ENCODE results near the gene RAPGEF1.
"Not testable (repeated sequence)": the region's sequence is repeated elsewhere in the genome, so short reads cannot be mapped to it uniquely, and the experiment has no call there.

RAPGEF1 gene, protein sequence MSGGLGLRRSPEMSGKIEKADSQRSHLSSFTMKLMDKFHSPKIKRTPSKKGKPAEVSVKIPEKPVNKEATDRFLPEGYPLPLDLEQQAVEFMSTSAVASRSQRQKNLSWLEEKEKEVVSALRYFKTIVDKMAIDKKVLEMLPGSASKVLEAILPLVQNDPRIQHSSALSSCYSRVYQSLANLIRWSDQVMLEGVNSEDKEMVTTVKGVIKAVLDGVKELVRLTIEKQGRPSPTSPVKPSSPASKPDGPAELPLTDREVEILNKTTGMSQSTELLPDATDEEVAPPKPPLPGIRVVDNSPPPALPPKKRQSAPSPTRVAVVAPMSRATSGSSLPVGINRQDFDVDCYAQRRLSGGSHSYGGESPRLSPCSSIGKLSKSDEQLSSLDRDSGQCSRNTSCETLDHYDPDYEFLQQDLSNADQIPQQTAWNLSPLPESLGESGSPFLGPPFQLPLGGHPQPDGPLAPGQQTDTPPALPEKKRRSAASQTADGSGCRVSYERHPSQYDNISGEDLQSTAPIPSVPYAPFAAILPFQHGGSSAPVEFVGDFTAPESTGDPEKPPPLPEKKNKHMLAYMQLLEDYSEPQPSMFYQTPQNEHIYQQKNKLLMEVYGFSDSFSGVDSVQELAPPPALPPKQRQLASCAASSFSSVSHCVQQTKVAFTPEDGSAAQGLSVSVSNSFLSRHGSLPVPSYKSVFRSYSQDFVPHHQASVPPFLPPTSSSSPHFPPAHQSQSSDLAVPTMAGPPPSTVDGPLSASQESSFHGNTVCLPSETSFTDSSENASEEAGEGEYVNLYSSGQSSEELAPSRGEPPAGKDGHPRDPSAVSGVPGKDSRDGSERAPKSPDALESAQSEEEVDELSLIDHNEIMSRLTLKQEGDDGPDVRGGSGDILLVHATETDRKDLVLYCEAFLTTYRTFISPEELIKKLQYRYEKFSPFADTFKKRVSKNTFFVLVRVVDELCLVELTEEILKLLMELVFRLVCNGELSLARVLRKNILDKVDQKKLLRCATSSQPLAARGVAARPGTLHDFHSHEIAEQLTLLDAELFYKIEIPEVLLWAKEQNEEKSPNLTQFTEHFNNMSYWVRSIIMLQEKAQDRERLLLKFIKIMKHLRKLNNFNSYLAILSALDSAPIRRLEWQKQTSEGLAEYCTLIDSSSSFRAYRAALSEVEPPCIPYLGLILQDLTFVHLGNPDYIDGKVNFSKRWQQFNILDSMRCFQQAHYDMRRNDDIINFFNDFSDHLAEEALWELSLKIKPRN (N-terminal part only)

DNA sequence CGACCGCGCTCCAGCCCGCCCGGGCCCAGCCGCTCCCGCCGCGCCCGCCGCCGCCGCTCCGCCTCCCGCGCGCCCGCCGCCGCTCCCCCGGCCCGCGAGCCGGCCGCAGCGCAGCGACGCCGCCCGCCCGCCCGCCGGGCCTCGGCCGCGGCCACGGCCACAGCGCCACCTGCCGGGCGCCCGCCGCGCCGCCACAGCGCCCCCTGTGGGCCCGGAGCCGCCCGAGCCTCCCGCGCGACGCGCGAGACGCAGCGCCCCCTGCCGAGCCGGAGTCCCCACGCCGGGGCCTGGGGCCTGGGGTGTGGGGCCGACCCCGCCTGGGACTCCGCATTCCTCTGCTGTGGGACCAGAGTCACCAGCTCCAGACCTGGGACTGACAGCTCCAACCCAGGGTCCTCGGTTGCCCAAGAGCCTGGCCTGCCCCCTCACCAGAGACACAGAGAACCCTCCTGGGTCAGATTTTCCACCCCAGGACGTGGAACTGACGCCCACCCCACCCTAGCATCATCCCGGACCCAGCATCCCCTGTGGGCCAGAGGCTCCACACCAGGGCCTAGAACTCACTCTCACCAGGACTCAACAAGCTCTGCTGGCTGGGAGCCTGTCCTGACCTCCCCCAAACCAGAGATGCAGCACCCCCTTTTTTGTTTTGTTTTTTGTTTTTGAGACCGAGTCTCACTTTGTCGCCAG is at the start of gene RAPGEF1:
RAPGEF1 (minus strand) TSS at position 118 of the 690 bp plus-strand sequence. CDS start 246 bp downstream, outside the sequence.
- ATAC-seq, result peak; percentile 87

DNA sequence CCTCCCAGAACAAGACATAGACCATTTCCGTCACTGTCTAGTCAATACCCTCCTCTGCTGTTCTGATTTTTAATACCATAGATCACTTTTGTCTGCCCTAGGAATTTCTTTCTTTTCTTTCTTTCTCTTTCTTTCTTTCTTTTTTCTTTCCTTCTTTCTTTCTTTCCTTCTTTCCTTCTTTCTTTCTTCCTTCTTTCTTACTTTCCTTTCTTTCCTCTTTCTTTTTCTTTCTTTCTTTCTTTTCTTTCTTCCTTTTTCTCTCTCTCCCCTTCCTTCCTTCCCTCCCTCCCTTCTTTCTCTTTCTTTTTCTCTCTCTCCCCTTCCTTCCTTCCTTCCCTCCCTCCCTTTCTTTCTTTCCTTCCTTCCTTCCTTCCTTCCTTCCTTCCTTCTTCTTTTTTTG is 49.0 kb upstream of the RAPGEF1 start:
- no peak for DNase-seq
- ATAC-seq, result no peak

More for the DNA sequence above, at the start of gene RAPGEF1:
- DNase-seq, result peak; percentile 93

DNA sequence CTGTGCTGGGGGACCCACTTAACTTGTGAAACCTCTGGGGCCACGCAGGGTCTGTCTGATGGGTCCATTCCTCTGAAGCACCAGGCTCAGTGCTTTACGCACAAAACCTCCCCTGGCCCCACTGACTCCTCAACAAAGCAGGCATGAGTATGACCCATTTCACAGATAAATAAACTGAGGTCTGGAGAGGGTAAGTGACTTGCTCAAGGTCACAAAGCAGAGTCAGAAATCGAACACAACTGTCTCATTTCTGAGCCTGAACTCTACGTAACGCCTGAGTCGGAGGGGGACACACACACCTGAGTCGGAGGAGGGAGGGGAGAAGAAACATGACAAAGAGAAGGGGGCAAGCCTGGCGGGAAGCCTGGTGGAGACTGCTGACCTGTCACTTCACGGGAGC is 48.0 kb upstream of the RAPGEF1 start:
- no peak for DNase-seq
- no peak for ATAC-seq

DNA sequence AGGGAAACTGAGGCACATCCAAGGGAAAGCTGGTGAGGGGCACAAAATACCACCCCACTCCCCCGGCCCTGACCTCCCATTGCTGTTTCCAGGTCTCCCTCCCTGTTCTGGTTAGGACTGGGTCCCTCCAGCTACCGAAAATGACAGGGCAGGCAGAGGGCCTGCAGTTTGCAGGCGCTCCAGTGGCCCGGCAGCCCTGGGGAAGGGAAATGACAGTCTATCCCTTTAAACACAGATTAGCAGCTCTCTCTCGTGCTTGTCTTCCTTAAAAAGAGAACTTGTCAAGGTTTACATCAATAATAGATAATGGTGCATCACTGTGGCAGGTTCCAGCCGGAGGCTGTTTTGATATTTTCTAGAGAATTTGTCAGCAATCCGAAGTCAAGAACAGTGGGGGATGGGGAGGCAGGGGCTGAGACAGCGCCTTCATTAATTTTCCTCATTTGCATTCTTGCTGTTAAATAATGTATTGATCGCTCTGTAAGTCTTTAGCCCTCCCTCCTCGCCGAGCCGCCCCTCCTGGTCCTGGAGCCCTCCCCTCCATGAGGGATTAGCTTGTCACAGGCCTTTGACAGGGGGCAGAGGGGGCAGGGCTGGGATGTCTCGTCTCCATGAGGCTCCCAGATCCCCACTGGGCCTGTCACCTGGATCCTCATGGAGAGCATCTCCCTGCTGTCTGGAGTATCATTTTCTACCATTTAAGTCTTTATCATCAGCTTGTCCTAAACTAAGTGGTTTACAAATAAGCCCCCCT is 45.0 kb upstream of the RAPGEF1 start:
- ATAC-seq (no peak), DNase-seq (no peak)

DNA sequence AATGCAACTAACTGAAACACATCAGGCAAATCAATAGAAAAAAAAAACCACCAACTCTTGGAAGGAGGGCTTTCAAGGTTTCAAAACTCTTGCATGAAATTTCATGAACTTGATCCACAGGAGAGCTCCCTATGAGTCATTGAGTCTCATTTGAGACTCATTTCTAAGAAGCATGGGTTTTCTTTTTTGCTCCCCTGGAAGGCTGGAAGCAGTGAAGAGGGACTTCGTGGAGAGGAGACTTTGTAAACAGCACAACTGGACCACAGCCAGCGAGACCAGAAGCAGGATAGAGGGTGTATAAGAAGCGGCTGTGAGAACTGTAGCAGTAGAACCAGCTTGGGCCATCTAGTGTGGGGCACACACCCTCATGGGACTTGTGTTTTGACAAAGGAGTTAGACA is 41.2 kb upstream of the RAPGEF1 start:
- ATAC-seq, result peak; percentile 46
- DNase-seq, result no peak

DNA sequence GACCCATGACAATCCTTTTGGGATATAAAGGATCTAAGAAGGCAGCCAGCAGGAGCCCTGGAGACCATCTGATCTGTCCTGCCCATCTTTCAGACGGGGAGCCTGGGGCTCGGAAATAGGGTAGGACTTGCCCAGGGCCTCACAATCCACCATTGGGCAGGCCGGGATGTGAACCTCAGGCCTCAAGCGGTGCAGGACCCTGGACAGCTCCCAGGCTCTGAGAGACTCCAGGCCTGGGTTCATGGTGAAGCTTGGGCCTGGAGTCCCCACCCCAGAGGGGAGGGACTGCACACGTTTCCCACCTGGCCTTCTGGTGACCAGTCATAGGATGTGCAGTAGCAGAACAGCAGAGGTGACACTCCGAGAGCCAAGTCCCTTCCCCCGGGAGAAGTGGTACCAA is 36.6 kb upstream of the RAPGEF1 start:
- DNase-seq (peak; percentile 51), ATAC-seq (no peak)

DNA sequence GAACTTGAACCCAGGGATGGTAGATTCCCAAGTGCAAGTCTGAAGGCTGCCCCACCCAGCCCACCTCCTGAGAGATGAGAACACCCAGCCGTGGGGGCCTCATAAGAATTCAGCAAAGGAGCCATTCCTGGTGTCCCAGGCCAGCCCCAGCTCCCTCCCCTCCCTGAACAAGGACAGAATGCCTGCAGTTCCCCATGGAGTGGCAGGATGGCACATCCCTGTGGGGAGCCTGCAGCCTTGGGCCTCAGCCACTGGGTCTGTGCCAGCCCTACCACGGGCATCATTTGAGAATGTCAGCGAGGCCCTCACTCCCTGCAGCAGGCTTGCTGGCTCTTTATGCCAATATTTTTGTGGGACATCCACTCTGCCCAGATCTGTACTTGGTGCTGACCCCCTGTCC is 36.2 kb upstream of the RAPGEF1 start:
- ATAC-seq (no peak), DNase-seq (no peak)

DNA sequence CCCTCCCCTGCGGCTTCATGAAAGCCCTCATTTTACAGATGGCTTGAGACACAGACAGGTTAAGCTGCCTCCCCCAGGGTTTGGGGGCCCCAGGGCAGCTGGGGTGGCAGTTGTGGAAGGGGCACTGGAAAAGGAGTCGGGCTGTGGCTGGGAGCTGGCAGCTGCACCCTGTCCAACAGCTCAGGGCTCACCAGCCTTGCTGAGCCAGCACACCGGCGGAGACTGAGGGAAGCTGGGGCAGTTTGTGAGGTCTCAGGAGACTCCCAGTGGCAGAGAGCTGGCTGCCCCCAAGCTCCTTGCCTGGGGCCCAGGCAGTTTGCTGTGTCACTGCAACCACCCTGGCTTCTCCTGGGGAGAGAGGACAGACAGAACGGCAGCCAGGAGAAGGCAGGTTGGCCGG is 34.8 kb upstream of the RAPGEF1 start:
- no peak for DNase-seq
- ATAC-seq, result no peak

DNA sequence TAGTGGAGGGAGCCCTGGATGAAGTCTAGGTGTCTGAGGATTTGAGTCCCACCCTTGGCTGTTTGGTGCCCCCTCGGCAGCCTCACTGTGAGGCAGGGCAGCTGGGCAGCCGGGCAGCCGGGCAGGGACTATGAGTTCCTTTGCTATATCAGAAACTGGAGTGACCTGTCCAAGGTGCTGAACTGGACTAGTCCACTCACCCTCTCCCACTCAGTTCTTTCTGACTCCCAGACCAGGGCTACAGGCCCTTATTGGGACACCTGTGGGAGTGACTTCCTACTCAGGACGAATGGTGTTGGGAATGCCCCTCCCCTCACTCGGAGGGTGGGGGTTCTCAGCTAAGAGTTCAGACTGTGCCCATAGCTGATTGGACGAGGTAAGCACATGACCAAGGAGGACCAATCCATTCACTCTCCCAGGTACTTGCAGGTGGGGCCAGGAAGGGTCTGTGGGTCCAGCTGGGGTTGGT is 34.1 kb upstream of the RAPGEF1 start:
- DNase-seq, result peak; percentile 47
- ATAC-seq, result no peak

DNA sequence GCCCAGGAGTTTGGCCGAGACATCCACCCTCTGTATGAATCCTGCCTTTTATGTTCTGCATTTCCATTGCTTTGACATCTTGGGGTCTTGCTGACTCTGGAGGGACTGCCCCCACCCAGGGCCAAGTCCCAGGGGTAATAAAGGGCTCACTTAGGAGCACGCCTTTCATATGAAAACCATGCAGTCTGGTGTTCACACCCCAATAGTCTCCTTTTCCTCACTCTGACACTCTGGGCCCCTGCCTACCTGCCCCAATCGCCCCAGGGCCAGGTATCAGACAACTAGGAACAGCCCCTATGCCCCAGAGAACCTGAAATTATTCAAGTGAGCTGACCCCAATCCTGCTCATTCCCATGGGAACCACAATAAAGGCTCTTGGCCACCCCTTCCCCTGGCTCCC is 33.1 kb upstream of the RAPGEF1 start:
- ATAC-seq (no peak), DNase-seq (no peak)

DNA sequence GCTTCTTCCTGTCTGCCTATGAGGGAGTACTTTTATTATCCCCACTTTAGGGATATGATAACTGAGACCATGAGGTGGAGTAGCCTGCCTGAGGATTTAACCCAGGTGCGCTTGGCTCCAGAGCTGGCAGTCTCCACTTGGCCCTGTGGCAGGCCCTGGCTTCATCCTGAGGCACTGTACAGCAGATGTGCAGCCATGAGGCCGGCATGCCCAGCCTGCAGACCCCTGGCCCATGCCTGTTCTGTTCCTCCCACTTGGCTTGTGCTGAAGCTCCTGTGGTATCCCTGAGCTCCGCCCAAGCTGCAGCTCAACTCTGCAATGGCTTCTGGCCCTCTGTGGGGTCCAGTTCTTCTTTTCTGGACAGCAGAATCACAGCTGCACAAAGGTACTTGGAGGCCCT is 31.8 kb upstream of the RAPGEF1 start:
- ATAC-seq, result no peak
- DNase-seq, result no peak

DNA sequence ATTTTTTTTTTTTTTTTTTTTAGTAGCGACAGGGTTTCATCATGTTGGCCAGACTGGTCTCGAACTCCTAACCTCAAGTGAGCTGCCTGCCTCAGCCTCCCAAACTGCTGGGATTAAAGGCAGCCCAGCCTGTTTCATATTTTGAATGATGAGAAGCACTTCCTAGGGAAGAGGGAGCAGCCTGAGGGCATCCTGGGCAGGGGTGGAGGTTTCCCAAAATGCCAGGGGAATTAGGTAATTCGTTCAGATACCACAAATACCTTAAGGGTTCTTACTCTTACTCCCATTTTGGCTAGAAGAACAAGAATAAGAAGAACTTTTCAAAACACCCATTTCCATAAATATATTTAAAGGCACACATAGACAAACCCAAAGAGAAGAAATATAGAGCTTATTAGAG is 29.5 kb upstream of the RAPGEF1 start:
- no peak for ATAC-seq

DNA sequence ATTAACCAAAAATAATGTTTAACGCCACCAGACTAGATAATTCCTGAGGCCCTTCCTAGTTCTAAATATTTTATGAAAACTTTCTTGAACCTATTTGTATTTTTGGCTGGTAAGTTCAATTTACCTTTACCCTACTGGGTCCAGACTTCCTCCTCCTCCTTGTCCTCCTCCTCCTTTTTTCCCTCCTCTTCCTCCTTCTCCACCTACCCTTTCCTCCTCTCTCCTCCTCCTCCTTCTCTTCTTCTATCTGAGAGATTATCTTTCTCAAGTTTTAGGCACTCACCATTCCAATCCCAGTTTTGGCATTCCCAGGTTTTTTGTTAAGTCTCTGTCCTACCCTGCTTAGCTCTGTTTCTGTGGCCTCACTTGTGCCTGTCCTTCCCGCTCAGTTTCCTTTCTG is 24.7 kb upstream of the RAPGEF1 start:
- DNase-seq, result no peak
- ATAC-seq, result no peak

More for the DNA sequence above, 29.5 kb upstream of the RAPGEF1 start:
- DNase-seq, result no peak

DNA sequence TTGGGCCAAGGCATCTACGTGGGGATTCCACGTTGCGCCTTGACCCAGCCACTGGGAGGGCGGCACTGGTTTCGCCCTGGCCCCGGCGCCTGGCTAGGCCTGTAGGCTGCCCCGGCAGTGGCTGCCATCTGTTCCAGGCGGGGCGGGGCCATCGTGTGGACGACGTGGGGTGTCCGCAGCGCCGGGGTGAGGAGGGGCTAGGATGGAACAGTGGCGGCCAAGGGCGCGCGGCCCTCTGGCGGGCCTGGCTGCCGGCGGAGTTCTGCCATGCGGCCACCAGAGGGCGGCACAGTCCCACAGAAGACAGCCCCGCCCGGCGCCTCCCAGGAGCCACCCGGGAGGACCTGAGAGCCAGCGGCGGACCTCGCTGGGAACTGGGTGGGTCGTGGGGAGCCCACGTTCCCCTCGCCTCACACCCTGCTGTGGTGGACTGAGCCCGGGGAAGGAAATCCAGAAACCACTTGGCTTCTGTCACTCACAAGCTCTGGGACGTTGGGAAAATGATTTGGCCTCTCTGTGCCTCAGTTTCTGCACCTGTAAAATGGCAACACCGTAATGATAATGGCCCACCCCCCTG is 22.6 kb upstream of the RAPGEF1 start:
- peak; percentile 86 for DNase-seq

DNA sequence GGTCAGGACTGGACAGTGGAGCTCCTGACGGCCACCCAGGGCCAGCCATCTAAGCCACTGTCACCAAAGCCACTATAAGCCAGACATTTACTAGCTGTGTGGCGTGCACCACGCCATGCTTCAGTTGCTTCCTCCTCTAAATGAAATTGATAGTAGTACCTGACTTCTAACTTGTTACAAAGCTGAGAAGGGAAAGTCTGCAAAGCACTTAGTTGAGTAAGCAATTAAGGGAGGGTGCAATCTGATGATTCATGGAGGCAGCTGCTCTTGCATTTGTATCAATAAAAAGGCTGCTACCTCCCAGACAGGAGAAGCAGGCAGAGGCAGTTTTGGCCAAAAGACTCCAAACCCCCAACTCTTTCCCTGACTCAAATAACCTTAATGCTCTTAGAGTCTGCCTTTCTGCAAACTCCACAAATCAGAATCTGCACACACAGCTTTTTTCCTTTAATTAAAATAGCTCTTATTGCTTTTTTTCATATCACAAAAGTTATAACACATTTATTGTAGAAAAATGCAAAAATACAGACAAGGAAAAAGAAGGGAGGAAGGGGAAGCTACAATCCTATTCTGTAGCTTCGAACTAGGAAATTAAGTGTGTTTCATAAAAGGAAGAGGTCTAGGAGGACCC is 19.3 kb upstream of the RAPGEF1 start:
- no peak for DNase-seq

More for the DNA sequence above, 22.6 kb upstream of the RAPGEF1 start:
- ATAC-seq, result peak; percentile 90

DNA sequence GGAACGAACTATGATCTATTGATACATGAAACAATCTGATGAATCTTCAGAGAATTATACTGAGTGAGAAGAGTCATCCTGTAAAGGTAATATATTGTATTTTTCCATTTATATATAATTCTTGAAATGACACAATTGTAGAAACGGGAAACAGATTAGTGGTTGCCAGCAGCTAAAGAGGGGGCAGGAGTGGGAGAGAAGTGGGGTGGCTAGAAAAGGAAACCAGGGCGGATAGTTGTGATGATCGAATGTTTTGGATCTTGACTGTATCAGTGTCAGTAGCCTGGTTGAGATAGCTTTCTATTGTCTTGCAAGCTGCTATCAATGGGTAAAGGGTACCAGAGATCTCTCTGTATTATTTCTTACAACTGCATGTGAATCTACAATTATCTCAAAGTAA is 17.7 kb upstream of the RAPGEF1 start:
- no peak for ATAC-seq
- DNase-seq, result no peak

More for the DNA sequence above, 19.3 kb upstream of the RAPGEF1 start:
- no peak for ATAC-seq

DNA sequence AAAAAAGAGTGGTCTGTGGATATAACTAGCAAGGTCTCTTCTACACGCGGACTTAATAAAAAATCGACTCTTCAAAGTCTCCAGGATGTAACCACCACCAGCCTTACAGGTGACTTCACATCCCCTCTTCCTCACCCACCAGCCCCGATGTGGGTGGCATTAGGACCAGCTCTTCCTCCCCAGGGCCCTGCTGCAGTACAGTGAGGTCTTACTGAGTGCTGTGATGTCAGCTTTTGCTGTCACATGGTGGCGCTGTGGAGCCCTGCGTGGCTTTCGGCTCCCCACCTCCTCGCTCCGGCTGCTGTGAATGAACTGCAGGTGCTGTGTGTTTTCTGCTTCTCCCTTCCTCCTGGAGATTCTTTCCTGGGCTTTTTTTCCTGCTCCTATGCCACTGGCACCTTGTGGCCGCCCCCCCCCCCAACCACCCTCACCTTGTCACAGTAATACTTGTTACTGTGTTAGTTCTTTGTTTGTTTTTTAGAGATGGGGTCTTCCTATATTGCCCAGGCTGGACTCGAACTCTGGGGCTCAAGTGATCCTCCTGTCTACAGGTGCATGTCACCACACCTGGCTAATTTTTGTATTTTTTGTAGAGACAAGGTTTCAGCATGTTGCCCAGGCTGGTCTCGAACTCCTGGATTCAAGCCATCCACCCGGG is 15.8 kb upstream of the RAPGEF1 start:
- ATAC-seq, result peak; percentile 95
- peak; percentile 92 for DNase-seq

DNA sequence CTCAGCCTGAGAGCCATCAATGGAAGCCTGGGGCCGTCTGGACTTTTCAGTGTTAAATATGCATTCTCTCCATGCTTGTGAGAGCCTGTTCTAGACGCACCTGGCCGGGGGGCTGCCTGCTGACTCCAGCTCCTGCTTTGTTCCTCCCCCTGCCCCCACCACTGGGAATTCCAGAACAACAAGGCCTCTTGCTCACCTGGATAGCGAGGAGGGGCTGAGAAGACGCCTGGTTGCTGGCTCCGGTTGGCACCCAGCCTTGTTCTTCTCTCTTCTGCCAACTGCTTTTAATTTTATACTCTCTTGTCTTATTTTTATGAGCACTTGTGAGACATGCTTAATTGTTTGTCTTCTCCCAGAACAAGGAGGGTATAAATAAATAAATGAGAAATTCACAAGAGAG is 15.0 kb upstream of the RAPGEF1 start:
- DNase-seq (no peak), ATAC-seq (no peak)

DNA sequence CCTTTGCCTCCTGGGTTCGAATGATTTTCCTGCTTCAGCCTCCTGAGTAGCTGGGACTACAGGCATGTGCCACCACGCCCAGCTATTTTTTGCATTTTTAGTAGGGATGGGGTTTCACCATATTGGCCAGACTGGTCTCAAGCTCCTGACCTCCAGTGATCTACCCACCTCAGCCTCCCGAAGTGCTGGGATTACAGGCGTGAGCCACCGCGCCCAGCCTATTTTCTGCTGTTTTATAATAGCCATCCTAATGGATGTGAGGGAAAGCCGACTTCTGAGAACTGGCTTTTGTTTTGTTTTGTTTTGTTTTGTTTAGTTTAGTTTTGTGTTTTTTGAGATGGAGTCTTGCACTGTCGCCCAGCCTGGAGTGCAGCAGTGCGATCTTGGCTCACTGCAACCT is 13.9 kb upstream of the RAPGEF1 start:
- not testable (repeated sequence) for ATAC-seq, DNase-seq
